ENCODE measurements around the gene HECTD4. TPM values are rescaled to one million over a fixed set of nuclear protein-coding genes. Genes with fewer than 3 reads are reported as not detected.

Gene HECTD4
- total and polyA plus RNA-seq, 2 experiments from 2014 or later = 25.7 to 36.9 TPM

DNA sequence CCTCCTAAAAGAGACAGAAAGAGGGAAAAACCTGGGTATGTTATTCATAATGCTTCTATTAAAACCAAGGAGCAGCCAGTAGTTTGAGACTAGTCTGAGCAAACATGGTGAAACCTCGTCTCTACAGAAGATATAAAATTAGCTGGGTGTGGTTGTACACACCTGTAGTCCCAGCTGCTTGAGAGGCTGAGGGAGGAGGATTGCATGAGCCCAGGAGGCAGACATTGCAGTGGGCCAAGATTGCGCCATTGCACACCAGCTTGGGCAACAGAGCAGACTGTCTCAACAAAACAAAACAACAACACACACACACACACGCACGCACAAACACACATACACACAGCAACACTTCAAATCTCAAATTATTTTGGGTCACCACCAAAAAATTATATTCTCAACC lies 27.8 kb downstream of the HECTD4 start:
- Histone ChIP-seq H2AFZ (no peak overlapping the region), H3K4me3 (no peak overlapping the region), H3K4me1 (ENCODE audit: insufficient read depth) (peaks cover 5% of the 10 kb centered on the region; the same call in 1 of the 2 replicates), H3F3A (replicated peaks; ENCODE audit: low read depth) (no peaks in the 10 kb centered on the region), H3K27me3 (ENCODE audit: insufficient read depth) (no peaks in the 10 kb centered on the region), H3K9me2 (ENCODE audit: insufficient read depth) (no peaks in the 10 kb centered on the region), H3K79me2 (replicated peaks; ENCODE audit: insufficient read depth) (peaks cover 56% of the 10 kb centered on the region), H3K27ac (ENCODE audit: low read depth) (no peak overlapping the region), H4K20me1 (replicated peaks; ENCODE audit: insufficient read depth) (no peaks in the 10 kb centered on the region; the same call in 1 of the 2 replicates), H3K36me3 (ENCODE audit: insufficient read depth) (no peaks in the 10 kb centered on the region), H3K4me2 (no peak overlapping the region)
- H3K4me3 Mint-ChIP-seq = no peak overlapping the region
- no peaks in the 10 kb centered on the region for H3K36me3 Mint-ChIP-seq (ENCODE audit: low read depth)
- H3K9me3 Mint-ChIP-seq = no peaks in the 10 kb centered on the region
- H3K27ac Mint-ChIP-seq = no peak overlapping the region
- no peak for TF ChIP-seq CREB1 (CRISPR knock-in tag; IDR thresholded peaks at IDR 0.05; ENCODE audit: low read depth)
- no peak for TF ChIP-seq ZNF114 (CRISPR knock-in tag; IDR thresholded peaks at IDR 0.05)
- no peak for TF ChIP-seq POLR2AphosphoS5 (IDR thresholded peaks at IDR 0.05; ENCODE audit: low read depth)
- TF ChIP-seq, protein P1, sequence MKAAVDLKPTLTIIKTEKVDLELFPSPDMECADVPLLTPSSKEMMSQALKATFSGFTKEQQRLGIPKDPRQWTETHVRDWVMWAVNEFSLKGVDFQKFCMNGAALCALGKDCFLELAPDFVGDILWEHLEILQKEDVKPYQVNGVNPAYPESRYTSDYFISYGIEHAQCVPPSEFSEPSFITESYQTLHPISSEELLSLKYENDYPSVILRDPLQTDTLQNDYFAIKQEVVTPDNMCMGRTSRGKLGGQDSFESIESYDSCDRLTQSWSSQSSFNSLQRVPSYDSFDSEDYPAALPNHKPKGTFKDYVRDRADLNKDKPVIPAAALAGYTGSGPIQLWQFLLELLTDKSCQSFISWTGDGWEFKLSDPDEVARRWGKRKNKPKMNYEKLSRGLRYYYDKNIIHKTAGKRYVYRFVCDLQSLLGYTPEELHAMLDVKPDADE (IDR thresholded peaks at IDR 0.05) = no peak
- TF ChIP-seq EZH2 (IDR thresholded peaks at IDR 0.05; ENCODE audit: low read depth, unreplicated experiment) = no peak
- TF ChIP-seq STAT1 (IDR thresholded peaks at IDR 0.05; ENCODE audit: unreplicated experiment) = no peak
- TF ChIP-seq, protein P2, sequence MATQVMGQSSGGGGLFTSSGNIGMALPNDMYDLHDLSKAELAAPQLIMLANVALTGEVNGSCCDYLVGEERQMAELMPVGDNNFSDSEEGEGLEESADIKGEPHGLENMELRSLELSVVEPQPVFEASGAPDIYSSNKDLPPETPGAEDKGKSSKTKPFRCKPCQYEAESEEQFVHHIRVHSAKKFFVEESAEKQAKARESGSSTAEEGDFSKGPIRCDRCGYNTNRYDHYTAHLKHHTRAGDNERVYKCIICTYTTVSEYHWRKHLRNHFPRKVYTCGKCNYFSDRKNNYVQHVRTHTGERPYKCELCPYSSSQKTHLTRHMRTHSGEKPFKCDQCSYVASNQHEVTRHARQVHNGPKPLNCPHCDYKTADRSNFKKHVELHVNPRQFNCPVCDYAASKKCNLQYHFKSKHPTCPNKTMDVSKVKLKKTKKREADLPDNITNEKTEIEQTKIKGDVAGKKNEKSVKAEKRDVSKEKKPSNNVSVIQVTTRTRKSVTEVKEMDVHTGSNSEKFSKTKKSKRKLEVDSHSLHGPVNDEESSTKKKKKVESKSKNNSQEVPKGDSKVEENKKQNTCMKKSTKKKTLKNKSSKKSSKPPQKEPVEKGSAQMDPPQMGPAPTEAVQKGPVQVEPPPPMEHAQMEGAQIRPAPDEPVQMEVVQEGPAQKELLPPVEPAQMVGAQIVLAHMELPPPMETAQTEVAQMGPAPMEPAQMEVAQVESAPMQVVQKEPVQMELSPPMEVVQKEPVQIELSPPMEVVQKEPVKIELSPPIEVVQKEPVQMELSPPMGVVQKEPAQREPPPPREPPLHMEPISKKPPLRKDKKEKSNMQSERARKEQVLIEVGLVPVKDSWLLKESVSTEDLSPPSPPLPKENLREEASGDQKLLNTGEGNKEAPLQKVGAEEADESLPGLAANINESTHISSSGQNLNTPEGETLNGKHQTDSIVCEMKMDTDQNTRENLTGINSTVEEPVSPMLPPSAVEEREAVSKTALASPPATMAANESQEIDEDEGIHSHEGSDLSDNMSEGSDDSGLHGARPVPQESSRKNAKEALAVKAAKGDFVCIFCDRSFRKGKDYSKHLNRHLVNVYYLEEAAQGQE (IDR thresholded peaks at IDR 0.05; ENCODE audit: unreplicated experiment) = no peak
- TF ChIP-seq, protein P3, sequence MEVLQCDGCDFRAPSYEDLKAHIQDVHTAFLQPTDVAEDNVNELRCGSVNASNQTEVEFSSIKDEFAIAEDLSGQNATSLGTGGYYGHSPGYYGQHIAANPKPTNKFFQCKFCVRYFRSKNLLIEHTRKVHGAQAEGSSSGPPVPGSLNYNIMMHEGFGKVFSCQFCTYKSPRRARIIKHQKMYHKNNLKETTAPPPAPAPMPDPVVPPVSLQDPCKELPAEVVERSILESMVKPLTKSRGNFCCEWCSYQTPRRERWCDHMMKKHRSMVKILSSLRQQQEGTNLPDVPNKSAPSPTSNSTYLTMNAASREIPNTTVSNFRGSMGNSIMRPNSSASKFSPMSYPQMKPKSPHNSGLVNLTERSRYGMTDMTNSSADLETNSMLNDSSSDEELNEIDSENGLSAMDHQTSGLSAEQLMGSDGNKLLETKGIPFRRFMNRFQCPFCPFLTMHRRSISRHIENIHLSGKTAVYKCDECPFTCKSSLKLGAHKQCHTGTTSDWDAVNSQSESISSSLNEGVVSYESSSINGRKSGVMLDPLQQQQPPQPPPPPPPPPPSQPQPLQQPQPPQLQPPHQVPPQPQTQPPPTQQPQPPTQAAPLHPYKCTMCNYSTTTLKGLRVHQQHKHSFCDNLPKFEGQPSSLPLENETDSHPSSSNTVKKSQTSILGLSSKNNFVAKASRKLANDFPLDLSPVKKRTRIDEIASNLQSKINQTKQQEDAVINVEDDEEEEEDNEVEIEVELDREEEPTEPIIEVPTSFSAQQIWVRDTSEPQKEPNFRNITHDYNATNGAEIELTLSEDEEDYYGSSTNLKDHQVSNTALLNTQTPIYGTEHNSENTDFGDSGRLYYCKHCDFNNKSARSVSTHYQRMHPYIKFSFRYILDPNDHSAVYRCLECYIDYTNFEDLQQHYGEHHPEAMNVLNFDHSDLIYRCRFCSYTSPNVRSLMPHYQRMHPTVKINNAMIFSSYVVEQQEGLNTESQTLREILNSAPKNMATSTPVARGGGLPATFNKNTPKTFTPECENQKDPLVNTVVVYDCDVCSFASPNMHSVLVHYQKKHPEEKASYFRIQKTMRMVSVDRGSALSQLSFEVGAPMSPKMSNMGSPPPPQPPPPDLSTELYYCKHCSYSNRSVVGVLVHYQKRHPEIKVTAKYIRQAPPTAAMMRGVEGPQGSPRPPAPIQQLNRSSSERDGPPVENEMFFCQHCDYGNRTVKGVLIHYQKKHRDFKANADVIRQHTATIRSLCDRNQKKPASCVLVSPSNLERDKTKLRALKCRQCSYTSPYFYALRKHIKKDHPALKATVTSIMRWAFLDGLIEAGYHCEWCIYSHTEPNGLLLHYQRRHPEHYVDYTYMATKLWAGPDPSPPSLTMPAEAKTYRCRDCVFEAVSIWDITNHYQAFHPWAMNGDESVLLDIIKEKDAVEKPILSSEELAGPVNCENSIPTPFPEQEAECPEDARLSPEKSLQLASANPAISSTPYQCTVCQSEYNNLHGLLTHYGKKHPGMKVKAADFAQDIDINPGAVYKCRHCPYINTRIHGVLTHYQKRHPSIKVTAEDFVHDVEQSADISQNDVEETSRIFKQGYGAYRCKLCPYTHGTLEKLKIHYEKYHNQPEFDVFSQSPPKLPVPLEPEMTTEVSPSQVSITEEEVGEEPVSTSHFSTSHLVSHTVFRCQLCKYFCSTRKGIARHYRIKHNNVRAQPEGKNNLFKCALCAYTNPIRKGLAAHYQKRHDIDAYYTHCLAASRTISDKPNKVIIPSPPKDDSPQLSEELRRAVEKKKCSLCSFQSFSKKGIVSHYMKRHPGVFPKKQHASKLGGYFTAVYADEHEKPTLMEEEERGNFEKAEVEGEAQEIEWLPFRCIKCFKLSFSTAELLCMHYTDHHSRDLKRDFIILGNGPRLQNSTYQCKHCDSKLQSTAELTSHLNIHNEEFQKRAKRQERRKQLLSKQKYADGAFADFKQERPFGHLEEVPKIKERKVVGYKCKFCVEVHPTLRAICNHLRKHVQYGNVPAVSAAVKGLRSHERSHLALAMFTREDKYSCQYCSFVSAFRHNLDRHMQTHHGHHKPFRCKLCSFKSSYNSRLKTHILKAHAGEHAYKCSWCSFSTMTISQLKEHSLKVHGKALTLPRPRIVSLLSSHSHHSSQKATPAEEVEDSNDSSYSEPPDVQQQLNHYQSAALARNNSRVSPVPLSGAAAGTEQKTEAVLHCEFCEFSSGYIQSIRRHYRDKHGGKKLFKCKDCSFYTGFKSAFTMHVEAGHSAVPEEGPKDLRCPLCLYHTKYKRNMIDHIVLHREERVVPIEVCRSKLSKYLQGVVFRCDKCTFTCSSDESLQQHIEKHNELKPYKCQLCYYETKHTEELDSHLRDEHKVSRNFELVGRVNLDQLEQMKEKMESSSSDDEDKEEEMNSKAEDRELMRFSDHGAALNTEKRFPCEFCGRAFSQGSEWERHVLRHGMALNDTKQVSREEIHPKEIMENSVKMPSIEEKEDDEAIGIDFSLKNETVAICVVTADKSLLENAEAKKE (CRISPR knock-in tag; IDR thresholded peaks at IDR 0.05) = no peak
- no peak for TF ChIP-seq ZNF331 (CRISPR knock-in tag; IDR thresholded peaks at IDR 0.05; ENCODE audit: low read depth)
- TF ChIP-seq, protein P4, sequence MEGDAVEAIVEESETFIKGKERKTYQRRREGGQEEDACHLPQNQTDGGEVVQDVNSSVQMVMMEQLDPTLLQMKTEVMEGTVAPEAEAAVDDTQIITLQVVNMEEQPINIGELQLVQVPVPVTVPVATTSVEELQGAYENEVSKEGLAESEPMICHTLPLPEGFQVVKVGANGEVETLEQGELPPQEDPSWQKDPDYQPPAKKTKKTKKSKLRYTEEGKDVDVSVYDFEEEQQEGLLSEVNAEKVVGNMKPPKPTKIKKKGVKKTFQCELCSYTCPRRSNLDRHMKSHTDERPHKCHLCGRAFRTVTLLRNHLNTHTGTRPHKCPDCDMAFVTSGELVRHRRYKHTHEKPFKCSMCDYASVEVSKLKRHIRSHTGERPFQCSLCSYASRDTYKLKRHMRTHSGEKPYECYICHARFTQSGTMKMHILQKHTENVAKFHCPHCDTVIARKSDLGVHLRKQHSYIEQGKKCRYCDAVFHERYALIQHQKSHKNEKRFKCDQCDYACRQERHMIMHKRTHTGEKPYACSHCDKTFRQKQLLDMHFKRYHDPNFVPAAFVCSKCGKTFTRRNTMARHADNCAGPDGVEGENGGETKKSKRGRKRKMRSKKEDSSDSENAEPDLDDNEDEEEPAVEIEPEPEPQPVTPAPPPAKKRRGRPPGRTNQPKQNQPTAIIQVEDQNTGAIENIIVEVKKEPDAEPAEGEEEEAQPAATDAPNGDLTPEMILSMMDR (conservative IDR thresholded peaks at IDR 0.05; ENCODE audit: low read depth in 2 of 2) = no peak
- TF ChIP-seq JUNB (IDR thresholded peaks at IDR 0.05; ENCODE audit: unreplicated experiment) = no peak
- TF ChIP-seq NANOG (IDR thresholded peaks at IDR 0.05; ENCODE audit: borderline replicate concordance) = no peak
- TF ChIP-seq EZH2phosphoT487 (IDR thresholded peaks at IDR 0.05; ENCODE audit: unreplicated experiment) = no peak
- DNase-seq (ENCODE audit: low spot score) (no peak), ATAC-seq (no peak)
- peaks cover 2% of the 10 kb centered on the region for H3K27me3 Mint-ChIP-seq (ENCODE audit: insufficient read depth, low read depth, poor library complexity)
- H3K4me1 Mint-ChIP-seq = peaks cover 4% of the 10 kb centered on the region; the same call in 2 of the 3 replicates

Measured in GM23338 (cell line).